DND-41 (cell line): Measurements from ENCODE around the gene NHEJ1.
A peak's percentile ranks its signal among the peaks of the same experiment; 100 is the strongest.

Experiments used
- ATAC-seq: fragments of 200-7000 bp; cut with Tn5 transposase; 3 replicates; pipeline ENCODE4 v1.9.1; 2021; ENCODE audit warnings: low read depth; ENCODE audit not compliant: insufficient read depth
- DNase-seq: peaks from one replicate; pipeline ENCODE4 v3.0.0-alpha.2; 2020
- H2AFZ ChIP-seq: 2 replicates; pipeline ENCODE4 v1.6.0; 2012; ENCODE audit warnings: low read depth, low read length
- H3K27ac ChIP-seq: 2 replicates; pipeline ENCODE4 v1.5.1; 2012; ENCODE audit warnings: low read length, inconsistent platforms
- H3K27me3 ChIP-seq: fragments of 200-600 bp; sonication (generic); 2 replicates; pipeline ENCODE4 v1.6.0; 2012; ENCODE audit warnings: low read length, mild to moderate bottlenecking, inconsistent platforms; ENCODE audit not compliant: insufficient read depth, poor library complexity
- H3K36me3 ChIP-seq: 2 replicates; pipeline ENCODE4 v1.5.1; 2012; ENCODE audit warnings: low read length, inconsistent platforms; ENCODE audit not compliant: insufficient read depth
- H3K4me1 ChIP-seq: 2 replicates; pipeline ENCODE4 v1.5.1; 2012; ENCODE audit warnings: mild to moderate bottlenecking, low read length; ENCODE audit not compliant: insufficient read depth
- H3K4me2 ChIP-seq: 2 replicates; pipeline ENCODE4 v1.6.0; 2012; ENCODE audit warnings: mild to moderate bottlenecking, moderate library complexity, low read length, inconsistent platforms; ENCODE audit not compliant: insufficient read depth
- H3K4me3 ChIP-seq, 2 experiments: fragments of 200-600 bp in 1 of 2; shearing (Covaris generic) in 1 of 2; 2 replicates each; pipeline ENCODE4 v1.5.1; 2012 to 2016; ENCODE audit warnings: inconsistent platforms in 2 of 2, low read length in 2 of 2, mild to moderate bottlenecking in 2 of 2, low read depth in 1 of 2, moderate library complexity in 1 of 2
- H3K79me2 ChIP-seq: 2 replicates; pipeline ENCODE4 v1.6.0; 2012; ENCODE audit warnings: low read length, inconsistent platforms; ENCODE audit not compliant: insufficient read depth
- H3K9ac ChIP-seq: 2 replicates; pipeline ENCODE4 v1.6.0; 2012; ENCODE audit warnings: low read depth, mild to moderate bottlenecking, inconsistent platforms, low read length, moderate library complexity
- H3K9me3 ChIP-seq: 2 replicates; pipeline ENCODE4 v1.5.1; 2012; ENCODE audit warnings: low read length, moderate library complexity, mild to moderate bottlenecking, inconsistent platforms; ENCODE audit not compliant: insufficient read depth, severe bottlenecking
- H4K20me1 ChIP-seq: 2 replicates; pipeline ENCODE4 v1.6.0; 2012; ENCODE audit warnings: low read length; ENCODE audit not compliant: insufficient read depth
- CTCF ChIP-seq: IDR thresholded peaks from 2 replicates; pipeline ENCODE4 v1.5.1; 2012; ENCODE audit warnings: borderline replicate concordance, low read length, moderate library complexity, mild to moderate bottlenecking; ENCODE audit not compliant: poor library complexity, severe bottlenecking; ENCODE audit errors: extremely low read depth
- EZH2 ChIP-seq: IDR thresholded peaks from 3 replicates; pipeline ENCODE4 v1.6.1; 2012; ENCODE audit warnings: borderline replicate concordance, low read depth, mild to moderate bottlenecking, moderate library complexity, low read length, inconsistent platforms; ENCODE audit not compliant: severe bottlenecking

The NHEJ1 gene

GRCh38 chr2:219045937-219046550 lies 114.6 kb downstream of the NHEJ1 start:
- no peak overlapping the region for H2AFZ ChIP-seq
- no peaks in the 10 kb centered on the region for H3K79me2 ChIP-seq
- H3K4me1 ChIP-seq, result no peaks in the 10 kb centered on the region
- no peaks in the 10 kb centered on the region for H3K9me3 ChIP-seq
- peaks cover 7% of the 10 kb centered on the region for H3K27me3 ChIP-seq
- H3K4me3 ChIP-seq, result no peak overlapping the region
- no peak overlapping the region for H3K27ac ChIP-seq
- DNase-seq, result peak; percentile 58
- no peak overlapping the region for H3K9ac ChIP-seq
- H4K20me1 ChIP-seq, result no peaks in the 10 kb centered on the region
- peak; percentile 85 for ATAC-seq
- TF ChIP-seq EZH2 (no peak), CTCF (no peak)
- H3K36me3 ChIP-seq, result no peaks in the 10 kb centered on the region
- no peak overlapping the region for H3K4me2 ChIP-seq

GRCh38 chr2:219042750-219043149 lies 117.9 kb downstream of the NHEJ1 start:
- Histone ChIP-seq H3K27ac (no peak overlapping the region), H2AFZ (no peak overlapping the region), H3K9me3 (no peaks in the 10 kb centered on the region), H4K20me1 (0 out of 2 replicates have a peak, but pooled peaks cover 3% of the 10 kb centered on the region), H3K4me2 (no peak overlapping the region), H3K9ac (no peak overlapping the region), H3K27me3 (peaks cover 12% of the 10 kb centered on the region), H3K79me2 (no peaks in the 10 kb centered on the region), H3K4me3 (no peak overlapping the region), H3K36me3 (no peaks in the 10 kb centered on the region), H3K4me1 (no peaks in the 10 kb centered on the region)
- no peak for DNase-seq
- no peak for TF ChIP-seq CTCF
- TF ChIP-seq EZH2, result no peak
- ATAC-seq, result no peak

GRCh38 chr2:219042157-219042556 lies 118.5 kb downstream of the NHEJ1 start:
- H3K27me3 ChIP-seq, result peaks cover 9% of the 10 kb centered on the region
- no peak overlapping the region for H3K4me3 ChIP-seq
- TF ChIP-seq EZH2, result no peak
- no peak for TF ChIP-seq CTCF
- no peaks in the 10 kb centered on the region for H3K36me3 ChIP-seq
- no peak overlapping the region for H3K27ac ChIP-seq
- no peaks in the 10 kb centered on the region for H3K79me2 ChIP-seq
- no peak overlapping the region for H2AFZ ChIP-seq
- no peak overlapping the region for H3K9ac ChIP-seq
- 0 out of 2 replicates have a peak, but pooled peaks cover 3% of the 10 kb centered on the region for H4K20me1 ChIP-seq
- no peaks in the 10 kb centered on the region for H3K9me3 ChIP-seq
- no peak for ATAC-seq
- DNase-seq, result no peak
- H3K4me2 ChIP-seq, result no peak overlapping the region
- no peaks in the 10 kb centered on the region for H3K4me1 ChIP-seq
